Fibroblast of skin of scalp (primary cell): ENCODE data around the gene PIAS4.
"Not testable (repeated sequence)": the region's sequence is repeated elsewhere in the genome, so short reads cannot be mapped to it uniquely, and the experiment has no call there.

Source experiments
- DNase-seq: peaks from one replicate; pipeline ENCODE4 v3.0.0-alpha.2; 2013

PIAS4 gene

DNA sequence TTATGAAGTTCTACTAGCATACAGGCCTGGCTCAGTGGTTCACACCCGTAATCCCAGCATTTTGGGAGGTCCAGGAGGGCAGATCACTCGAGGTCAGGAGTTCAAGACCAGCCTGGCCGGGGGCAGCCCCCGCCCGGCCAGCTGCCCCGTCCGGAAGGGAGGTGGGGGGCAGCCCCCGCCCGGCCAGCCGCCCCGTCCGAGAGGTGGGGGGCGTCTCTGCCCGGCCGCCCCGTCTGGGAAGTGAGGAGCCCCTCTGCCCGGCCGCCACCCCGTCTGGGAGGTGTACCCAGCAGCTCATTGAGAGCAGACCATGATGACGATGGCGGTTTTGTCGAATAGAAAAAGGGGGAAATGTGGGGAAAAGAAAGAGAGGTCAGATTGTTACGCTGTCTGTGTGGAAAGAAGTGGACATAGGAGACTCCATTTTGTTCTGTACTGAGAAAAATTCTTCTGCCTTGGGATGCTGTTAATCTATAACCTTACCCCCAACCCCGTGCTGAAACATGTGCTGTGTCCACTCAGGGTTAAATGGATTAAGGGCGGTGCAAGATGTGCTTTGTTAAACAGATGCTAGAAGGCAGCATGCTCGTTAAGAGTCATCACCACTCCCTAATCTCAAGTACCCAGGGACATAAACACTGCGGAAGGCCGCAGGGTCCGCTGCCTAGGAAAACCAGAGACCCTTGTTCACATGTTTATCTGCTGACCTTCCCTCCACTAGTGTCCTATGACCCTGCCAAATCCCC lies 8.7 kb upstream of the PIAS4 start:
- DNase-seq, result not testable (repeated sequence)

DNA sequence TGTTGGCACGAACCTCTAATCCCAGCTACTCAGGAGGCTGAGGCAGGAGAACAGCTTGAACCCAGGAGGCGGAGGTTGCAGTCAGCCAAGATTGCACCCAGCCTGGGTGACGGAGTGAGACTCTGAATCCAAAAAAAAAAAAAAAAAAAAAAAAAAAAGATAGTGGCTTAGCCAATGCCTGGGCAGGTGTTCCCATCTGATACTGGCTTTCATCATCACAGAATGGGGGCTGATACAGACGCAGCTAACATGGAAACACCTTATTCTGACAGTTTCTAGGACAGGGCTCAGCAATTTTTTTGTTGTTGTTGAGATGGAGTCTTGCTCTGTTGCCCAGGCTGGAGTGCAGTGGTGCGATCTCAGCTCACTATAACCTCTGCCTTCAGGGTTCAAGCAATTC lies 6.7 kb upstream of the PIAS4 start:
- not testable (repeated sequence) for DNase-seq

GRCh38 chr19:4005436-4005835 lies 2.1 kb upstream of the PIAS4 start:
- not testable (repeated sequence) for DNase-seq

DNA sequence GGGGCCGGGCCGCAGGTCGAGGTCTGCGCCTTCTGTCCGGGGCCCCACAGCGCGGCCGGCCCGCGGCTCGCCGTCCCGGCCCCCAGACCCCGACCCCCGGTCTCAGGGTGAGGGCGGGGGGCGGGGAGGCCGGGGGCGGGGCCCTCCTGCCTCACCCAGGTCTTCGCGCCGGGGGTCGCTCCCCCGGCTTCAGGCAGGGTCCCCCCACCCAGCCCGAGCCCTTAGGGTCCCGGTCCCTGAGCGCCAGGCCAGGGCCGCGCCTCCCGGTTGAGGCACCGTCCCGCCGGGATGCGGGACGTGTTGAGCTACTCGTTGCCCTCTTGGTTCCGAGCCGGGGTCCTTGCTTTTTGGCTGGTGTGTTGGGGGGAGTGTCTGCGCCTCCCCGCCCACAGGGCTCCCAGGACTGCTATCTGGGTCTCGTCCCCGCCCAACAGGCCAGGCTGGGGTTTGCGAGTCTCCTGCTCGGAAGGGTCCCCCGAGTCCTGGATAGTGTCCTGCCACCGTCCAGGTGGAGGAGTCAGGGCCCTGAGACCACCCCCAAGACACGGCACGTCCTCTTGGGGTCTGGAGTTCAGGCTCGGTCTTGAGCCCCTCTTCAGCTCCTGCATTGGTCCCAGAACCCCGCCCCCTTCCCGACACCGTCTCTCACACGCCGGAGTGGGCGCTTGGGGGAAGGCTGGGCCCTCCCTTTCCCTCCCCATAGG lies 452 bp downstream of the PIAS4 start:
- DNase-seq, result no peak

- no peak for DNase-seq
Observed at GRCh38 chr19:4009990-4010807, 2.7 kb downstream of the PIAS4 start.

GRCh38 chr19:4010808-4011110 lies 3.2 kb downstream of the PIAS4 start:
- DNase-seq, result no peak

- DNase-seq, result not testable (repeated sequence)
Observed at GRCh38 chr19:4011430-4011829, 3.9 kb downstream of the PIAS4 start.

- no peak for DNase-seq
Observed at GRCh38 chr19:4012092-4012974, 4.8 kb downstream of the PIAS4 start.

DNA sequence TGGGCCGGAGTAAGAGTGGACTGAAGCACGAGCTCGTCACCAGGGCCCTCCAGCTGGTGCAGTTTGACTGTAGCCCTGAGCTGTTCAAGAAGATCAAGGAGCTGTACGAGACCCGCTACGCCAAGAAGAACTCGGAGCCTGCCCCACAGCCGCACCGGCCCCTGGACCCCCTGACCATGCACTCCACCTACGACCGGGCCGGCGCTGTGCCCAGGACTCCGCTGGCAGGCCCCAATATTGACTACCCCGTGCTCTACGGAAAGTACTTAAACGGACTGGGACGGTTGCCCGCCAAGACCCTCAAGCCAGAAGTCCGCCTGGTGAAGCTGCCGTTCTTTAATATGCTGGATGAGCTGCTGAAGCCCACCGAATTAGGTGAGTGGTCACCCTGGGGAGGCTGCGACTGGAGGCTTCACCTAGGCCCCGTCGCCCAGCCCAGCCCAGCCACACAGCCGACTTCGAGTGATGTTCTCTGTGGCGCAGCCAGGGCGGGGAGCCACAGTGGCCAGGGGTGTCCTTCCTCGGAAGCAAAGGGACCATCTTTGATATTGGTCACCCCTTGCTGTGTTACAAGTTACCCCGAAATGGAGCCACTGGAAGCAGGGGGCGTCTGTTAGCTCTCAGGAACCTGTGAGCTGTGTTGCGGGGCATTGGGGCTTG lies 5.6 kb downstream of the PIAS4 start:
- DNase-seq, result no peak

DNA sequence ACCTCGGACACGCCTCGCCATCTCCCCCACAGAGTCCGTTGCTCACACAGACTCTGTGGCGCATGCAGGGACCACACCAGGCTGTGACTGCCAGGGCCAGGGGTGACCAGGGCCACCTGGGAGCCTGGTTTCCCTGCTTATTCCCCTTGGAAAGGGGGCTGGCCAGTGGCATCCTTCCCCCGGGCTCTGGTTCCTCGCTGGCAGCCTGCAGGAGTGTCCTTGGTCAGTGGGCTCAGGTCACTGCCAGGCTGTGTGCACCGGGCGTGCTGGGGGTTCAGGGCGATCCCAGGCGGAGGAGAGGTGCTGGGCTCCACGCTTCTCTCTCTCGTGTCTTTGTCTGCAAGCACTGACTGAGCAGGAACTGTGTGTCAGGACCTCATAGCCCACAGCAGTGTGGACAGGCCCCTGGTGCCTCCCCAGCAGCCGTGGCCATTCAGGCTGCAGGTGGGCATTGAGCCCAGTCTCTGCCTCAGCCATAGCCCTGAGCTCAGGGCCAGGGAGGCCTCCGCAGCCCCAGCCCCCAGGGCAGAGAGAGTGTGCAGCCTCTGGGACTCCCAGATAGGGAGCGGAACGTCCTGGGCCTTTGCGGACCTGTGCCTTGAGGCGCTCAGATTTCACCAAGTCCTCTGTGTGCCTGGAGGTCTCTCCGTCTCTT lies 6.5 kb downstream of the PIAS4 start:
- DNase-seq, result no peak

DNA sequence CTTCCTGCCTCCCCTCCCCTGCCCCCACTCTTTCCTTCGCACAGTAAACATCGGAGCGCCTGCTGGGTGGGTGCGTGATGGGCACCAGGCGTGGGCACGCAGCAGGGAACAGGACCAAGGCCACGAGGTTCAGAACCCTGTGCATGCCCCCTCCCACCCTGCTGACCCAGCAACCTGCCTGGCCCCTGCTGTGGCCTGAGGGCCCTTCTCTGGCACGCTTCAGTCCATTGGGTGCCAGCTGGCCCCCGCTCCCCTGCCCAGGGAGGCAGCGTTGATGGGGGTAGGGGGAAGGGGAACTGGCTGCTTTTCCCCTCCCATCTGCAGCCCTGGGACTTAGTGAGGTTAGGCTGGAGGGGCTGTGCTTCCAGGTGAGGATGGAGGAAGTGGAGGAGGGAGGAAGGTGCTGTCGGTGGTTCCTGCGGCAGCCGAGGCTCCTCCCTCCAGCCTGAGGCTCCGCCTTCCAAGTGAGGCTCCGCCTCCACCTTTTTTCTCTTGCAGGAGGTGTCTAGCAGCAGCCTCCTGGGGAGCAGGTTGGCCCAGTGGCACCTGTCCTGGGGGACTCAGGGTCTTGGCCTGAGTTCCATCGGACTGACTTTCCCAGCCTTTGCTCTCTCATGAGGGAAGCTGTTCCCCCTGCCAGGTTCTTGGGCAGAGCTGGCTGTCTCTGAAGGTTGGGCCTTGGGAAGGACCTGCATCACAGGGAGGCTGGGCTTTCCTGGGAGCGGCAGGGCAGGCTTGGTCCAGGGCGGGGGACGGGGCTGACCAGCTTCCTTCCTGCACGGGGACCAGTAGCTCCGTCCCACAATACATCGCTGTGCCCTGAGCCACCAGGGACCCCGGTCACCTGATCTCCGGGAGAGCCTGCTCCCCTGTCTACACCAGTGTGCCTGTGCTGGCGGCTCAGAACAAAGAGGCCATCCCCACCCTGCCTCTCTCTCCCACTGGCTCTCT lies 7.3 kb downstream of the PIAS4 start:
- DNase-seq, result no peak

GRCh38 chr19:4015705-4016402 lies 8.3 kb downstream of the PIAS4 start:
- no peak for DNase-seq

DNA sequence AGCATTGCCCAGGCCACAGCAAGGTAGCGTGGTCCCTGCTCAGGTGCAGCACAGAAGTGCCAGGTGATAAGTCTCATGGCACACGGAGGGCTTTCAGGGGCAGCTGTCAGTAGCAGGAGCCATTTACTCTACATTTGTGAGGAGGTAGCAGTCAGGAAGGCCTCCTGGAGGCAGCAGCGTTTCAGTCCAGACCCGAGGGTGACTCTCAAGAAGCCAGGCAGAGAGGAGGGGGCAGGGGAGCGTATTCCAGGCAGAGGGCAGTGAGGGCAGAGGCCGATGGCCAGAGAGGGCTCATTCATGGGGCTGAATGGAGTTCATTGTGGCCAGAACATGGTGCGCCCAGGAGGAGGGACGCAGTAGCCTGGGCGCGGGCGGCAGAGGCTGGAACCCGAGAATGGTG lies 8.9 kb downstream of the PIAS4 start:
- no peak for DNase-seq

DNA sequence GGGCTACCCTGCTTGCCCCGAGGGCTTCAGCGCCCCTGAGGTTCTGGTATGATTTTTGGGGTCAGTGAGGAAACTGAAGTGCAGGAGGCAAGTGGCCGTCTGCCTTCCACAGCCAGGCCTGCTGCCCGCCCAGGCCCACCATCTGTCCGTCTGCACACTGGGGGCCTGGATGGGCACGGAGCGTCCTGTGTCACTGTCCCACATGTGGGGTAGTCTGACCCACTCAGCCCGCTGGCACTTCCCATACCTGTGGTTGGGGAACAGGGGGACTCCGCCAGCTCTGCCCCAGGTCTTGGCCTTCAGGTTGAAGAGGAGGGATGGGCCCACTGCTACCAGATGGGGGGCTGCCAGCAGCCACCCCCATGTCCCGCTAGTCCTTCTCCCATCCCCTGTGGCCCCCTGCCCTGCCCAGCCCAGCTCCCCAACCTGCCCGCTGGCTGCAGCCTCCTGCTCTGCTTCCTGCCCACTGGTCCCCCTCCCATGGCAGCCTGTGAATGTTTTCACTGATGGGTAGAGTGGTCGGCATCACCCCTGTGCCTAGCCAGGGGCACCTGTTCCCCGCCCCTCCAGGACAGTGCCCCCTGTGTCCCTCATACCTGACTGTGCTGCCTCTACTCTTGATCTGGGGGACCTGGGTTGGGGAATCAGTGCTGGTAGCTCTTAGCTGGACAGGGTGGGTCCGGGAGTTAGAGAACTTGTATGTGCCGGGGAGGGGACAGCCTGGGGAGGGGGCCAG lies 9.5 kb downstream of the PIAS4 start:
- no peak for DNase-seq

- no peak for DNase-seq
Observed at GRCh38 chr19:4018140-4018613, 10.6 kb downstream of the PIAS4 start.

DNA sequence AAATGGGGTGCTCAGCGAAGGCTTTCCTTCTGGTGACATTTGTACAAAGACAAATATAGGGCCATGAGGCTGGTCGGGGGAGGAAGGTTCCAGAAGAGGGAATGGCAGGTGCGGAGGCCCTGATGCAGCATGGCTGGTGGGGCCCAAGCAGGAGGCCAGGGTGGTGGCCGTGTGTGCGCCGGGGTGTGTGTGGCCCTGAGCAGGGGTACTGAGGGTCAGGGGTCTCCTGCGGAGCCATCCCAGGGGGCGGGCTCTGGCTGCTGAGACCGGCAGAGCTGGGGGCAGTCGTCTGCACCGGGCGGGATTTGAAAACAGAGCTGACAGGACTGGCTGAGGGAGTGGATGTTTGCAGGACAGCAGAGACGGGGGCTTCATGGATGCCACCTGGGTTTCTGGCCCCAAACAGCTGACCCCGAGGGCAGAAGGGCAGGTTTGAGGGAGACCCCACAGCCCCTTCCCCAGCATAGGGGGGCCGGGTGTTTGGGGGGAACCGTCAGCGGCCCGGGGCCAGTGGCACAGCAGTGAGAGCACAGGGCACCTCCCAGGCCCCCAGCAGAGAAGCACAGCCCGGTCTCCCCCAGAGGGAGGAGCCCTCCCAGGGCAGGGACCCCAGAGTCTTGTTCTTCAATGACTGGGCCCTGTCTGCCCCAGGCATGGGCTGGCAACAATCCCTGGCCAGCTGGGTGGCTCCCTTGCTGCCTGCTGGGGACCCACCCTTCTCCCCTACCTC lies 11.4 kb downstream of the PIAS4 start:
- DNase-seq, result no peak

DNA sequence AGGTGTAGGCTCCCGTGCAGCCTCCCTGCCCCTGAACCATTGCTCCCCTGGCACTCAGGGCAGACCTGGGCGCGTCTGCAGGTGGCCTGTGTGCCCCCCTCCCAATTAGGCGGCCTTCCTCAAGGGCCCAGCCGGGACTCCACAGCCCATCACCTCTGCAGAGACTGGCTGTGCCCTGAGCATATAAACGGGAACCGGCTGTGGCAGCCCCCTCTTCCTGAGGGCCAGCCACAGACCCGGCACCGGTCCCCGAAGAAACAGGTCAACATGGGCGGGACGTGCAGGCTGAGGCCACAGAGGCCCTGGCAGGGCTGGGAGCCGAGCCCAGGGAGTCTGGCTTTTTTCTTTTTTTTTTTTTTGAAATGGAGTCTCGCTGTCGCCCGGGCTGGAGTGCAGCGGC lies 12.0 kb downstream of the PIAS4 start:
- no peak for DNase-seq
